ENCODE results near the gene FGD4. TPM values are rescaled to one million over a fixed set of nuclear protein-coding genes. Genes with fewer than 3 reads are reported as not detected.

FGD4 gene
- total RNA-seq, 1 donor = 17.3 TPM

- Histone ChIP-seq H3K9me3 (ENCODE audit: low read depth, low read length) (no peaks in the 10 kb centered on the region), H3K4me1 (ENCODE audit: insufficient read depth, low read length) (no peaks in the 10 kb centered on the region), H3K27me3 (ENCODE audit: insufficient read depth, low read length) (no peaks in the 10 kb centered on the region), H3K4me3 (ENCODE audit: low read length) (no peak overlapping the region)
Measured at GRCh38 chr12:32612658-32613614, 213.6 kb downstream of the FGD4 start.

GRCh38 chr12:32615441-32615840, 216.1 kb downstream of the FGD4 start:
- Histone ChIP-seq H3K4me1 (ENCODE audit: insufficient read depth, low read length) (no peaks in the 10 kb centered on the region), H3K27me3 (ENCODE audit: insufficient read depth, low read length) (no peaks in the 10 kb centered on the region), H3K9me3 (ENCODE audit: low read depth, low read length) (no peaks in the 10 kb centered on the region)

GRCh38 chr12:32617534-32617933, 218.2 kb downstream of the FGD4 start:
- Histone ChIP-seq H3K4me1 (ENCODE audit: insufficient read depth, low read length) (no peaks in the 10 kb centered on the region), H3K9me3 (ENCODE audit: low read depth, low read length) (no peaks in the 10 kb centered on the region), H3K4me3 (ENCODE audit: low read length) (no peak overlapping the region), H3K27me3 (ENCODE audit: insufficient read depth, low read length) (no peaks in the 10 kb centered on the region)

More at GRCh38 chr12:32615441-32615840, 216.1 kb downstream of the FGD4 start:
- no peak overlapping the region for H3K4me3 ChIP-seq (ENCODE audit: low read length)

GRCh38 chr12:32618115-32618514, 218.8 kb downstream of the FGD4 start:
- Histone ChIP-seq H3K4me3 (ENCODE audit: low read length) (no peak overlapping the region), H3K27me3 (ENCODE audit: insufficient read depth, low read length) (no peaks in the 10 kb centered on the region), H3K9me3 (ENCODE audit: low read depth, low read length) (no peaks in the 10 kb centered on the region), H3K4me1 (ENCODE audit: insufficient read depth, low read length) (no peaks in the 10 kb centered on the region)

GRCh38 chr12:32627976-32628375, 228.6 kb downstream of the FGD4 start:
- Histone ChIP-seq H3K4me1 (ENCODE audit: insufficient read depth, low read length) (no peaks in the 10 kb centered on the region), H3K27me3 (ENCODE audit: insufficient read depth, low read length) (no peaks in the 10 kb centered on the region), H3K4me3 (ENCODE audit: low read length) (no peak overlapping the region), H3K9me3 (ENCODE audit: low read depth, low read length) (no peaks in the 10 kb centered on the region)

GRCh38 chr12:32641287-32641901, 242.0 kb downstream of the FGD4 start:
- no peaks in the 10 kb centered on the region for H3K4me1 ChIP-seq (ENCODE audit: insufficient read depth, low read length)
- H3K4me3 ChIP-seq (ENCODE audit: low read length) = no peak overlapping the region
- no peaks in the 10 kb centered on the region for H3K9me3 ChIP-seq (ENCODE audit: low read depth, low read length)
- no peaks in the 10 kb centered on the region for H3K27me3 ChIP-seq (ENCODE audit: insufficient read depth, low read length)

GRCh38 chr12:32644431-32644830, 245.1 kb downstream of the FGD4 start:
- H3K27me3 ChIP-seq (ENCODE audit: insufficient read depth, low read length) = no peaks in the 10 kb centered on the region
- H3K9me3 ChIP-seq (ENCODE audit: low read depth, low read length) = no peaks in the 10 kb centered on the region
- H3K4me1 ChIP-seq (ENCODE audit: insufficient read depth, low read length) = no peaks in the 10 kb centered on the region
- no peak overlapping the region for H3K4me3 ChIP-seq (ENCODE audit: low read length)

GRCh38 chr12:32647275-32647674, 247.9 kb downstream of the FGD4 start:
- H3K27me3 ChIP-seq (ENCODE audit: insufficient read depth, low read length) = no peaks in the 10 kb centered on the region
- no peak overlapping the region for H3K4me3 ChIP-seq (ENCODE audit: low read length)
- H3K9me3 ChIP-seq (ENCODE audit: low read depth, low read length) = no peaks in the 10 kb centered on the region
- H3K4me1 ChIP-seq (ENCODE audit: insufficient read depth, low read length) = no peaks in the 10 kb centered on the region

- no peaks in the 10 kb centered on the region for H3K9me3 ChIP-seq (ENCODE audit: low read depth, low read length)
- H3K4me3 ChIP-seq (ENCODE audit: low read length) = no peak overlapping the region
- no peaks in the 10 kb centered on the region for H3K4me1 ChIP-seq (ENCODE audit: insufficient read depth, low read length)
- no peaks in the 10 kb centered on the region for H3K27me3 ChIP-seq (ENCODE audit: insufficient read depth, low read length)
Measured at GRCh38 chr12:32650508-32650907, 251.2 kb downstream of the FGD4 start.

GRCh38 chr12:32651151-32651955, 252.0 kb downstream of the FGD4 start:
- Histone ChIP-seq H3K4me3 (ENCODE audit: low read length) (no peak overlapping the region), H3K9me3 (ENCODE audit: low read depth, low read length) (no peaks in the 10 kb centered on the region), H3K27me3 (ENCODE audit: insufficient read depth, low read length) (no peaks in the 10 kb centered on the region), H3K4me1 (ENCODE audit: insufficient read depth, low read length) (no peaks in the 10 kb centered on the region)

- no peaks in the 10 kb centered on the region for H3K4me1 ChIP-seq (ENCODE audit: insufficient read depth, low read length)
- no peak overlapping the region for H3K4me3 ChIP-seq (ENCODE audit: low read length)
- no peaks in the 10 kb centered on the region for H3K9me3 ChIP-seq (ENCODE audit: low read depth, low read length)
- H3K27me3 ChIP-seq (ENCODE audit: insufficient read depth, low read length) = no peaks in the 10 kb centered on the region
Measured at GRCh38 chr12:32651956-32652210, 252.5 kb downstream of the FGD4 start.

- no peaks in the 10 kb centered on the region for H3K4me1 ChIP-seq (ENCODE audit: insufficient read depth, low read length)
- H3K4me3 ChIP-seq (ENCODE audit: low read length) = no peak overlapping the region
- H3K27me3 ChIP-seq (ENCODE audit: insufficient read depth, low read length) = no peaks in the 10 kb centered on the region
- H3K9me3 ChIP-seq (ENCODE audit: low read depth, low read length) = no peaks in the 10 kb centered on the region
Measured at GRCh38 chr12:32659908-32660440, 260.6 kb downstream of the FGD4 start.

- no peaks in the 10 kb centered on the region for H3K4me1 ChIP-seq (ENCODE audit: insufficient read depth, low read length)
- H3K9me3 ChIP-seq (ENCODE audit: low read depth, low read length) = no peaks in the 10 kb centered on the region
- no peak overlapping the region for H3K4me3 ChIP-seq (ENCODE audit: low read length)
- no peaks in the 10 kb centered on the region for H3K27me3 ChIP-seq (ENCODE audit: insufficient read depth, low read length)
Measured at GRCh38 chr12:32661706-32662105, 262.3 kb downstream of the FGD4 start.

- Histone ChIP-seq H3K4me3 (ENCODE audit: low read length) (no peak overlapping the region), H3K27me3 (ENCODE audit: insufficient read depth, low read length) (no peaks in the 10 kb centered on the region), H3K9me3 (ENCODE audit: low read depth, low read length) (no peaks in the 10 kb centered on the region), H3K4me1 (ENCODE audit: insufficient read depth, low read length) (no peaks in the 10 kb centered on the region)
Measured at GRCh38 chr12:32662665-32663064, 263.3 kb downstream of the FGD4 start.

- Histone ChIP-seq H3K9me3 (ENCODE audit: low read depth, low read length) (no peaks in the 10 kb centered on the region), H3K27me3 (ENCODE audit: insufficient read depth, low read length) (no peaks in the 10 kb centered on the region), H3K4me1 (ENCODE audit: insufficient read depth, low read length) (no peaks in the 10 kb centered on the region)
Measured at GRCh38 chr12:32666018-32666417, 266.7 kb downstream of the FGD4 start.

More at GRCh38 chr12:32666018-32666417, 266.7 kb downstream of the FGD4 start:
- no peak overlapping the region for H3K4me3 ChIP-seq (ENCODE audit: low read length)
